ENCODE measurements around the gene CCDC191. TPM values are rescaled to one million over a fixed set of nuclear protein-coding genes. Genes with fewer than 3 reads are reported as not detected.

CCDC191 gene
- total RNA-seq, 1 donor from 2014 or later, result 4.5 TPM

GRCh38 chr3:114022145-114022802, 34.1 kb downstream of the CCDC191 start:
- H3K27me3 Mint-ChIP-seq (ENCODE audit: low read depth), result no peaks in the 10 kb centered on the region
- H3K27ac Mint-ChIP-seq (ENCODE audit: unreplicated experiment), result no peak overlapping the region
- no peak overlapping the region for H3K4me3 Mint-ChIP-seq
- DNase-seq (ENCODE audit: low read depth, low spot score), result no peak
- TF ChIP-seq, protein P1, sequence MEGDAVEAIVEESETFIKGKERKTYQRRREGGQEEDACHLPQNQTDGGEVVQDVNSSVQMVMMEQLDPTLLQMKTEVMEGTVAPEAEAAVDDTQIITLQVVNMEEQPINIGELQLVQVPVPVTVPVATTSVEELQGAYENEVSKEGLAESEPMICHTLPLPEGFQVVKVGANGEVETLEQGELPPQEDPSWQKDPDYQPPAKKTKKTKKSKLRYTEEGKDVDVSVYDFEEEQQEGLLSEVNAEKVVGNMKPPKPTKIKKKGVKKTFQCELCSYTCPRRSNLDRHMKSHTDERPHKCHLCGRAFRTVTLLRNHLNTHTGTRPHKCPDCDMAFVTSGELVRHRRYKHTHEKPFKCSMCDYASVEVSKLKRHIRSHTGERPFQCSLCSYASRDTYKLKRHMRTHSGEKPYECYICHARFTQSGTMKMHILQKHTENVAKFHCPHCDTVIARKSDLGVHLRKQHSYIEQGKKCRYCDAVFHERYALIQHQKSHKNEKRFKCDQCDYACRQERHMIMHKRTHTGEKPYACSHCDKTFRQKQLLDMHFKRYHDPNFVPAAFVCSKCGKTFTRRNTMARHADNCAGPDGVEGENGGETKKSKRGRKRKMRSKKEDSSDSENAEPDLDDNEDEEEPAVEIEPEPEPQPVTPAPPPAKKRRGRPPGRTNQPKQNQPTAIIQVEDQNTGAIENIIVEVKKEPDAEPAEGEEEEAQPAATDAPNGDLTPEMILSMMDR (conservative IDR thresholded peaks at IDR 0.05), result no peak
- no peaks in the 10 kb centered on the region for H3K4me1 Mint-ChIP-seq
- no peaks in the 10 kb centered on the region for H3K36me3 Mint-ChIP-seq (ENCODE audit: low read depth)
- no peaks in the 10 kb centered on the region for H3K9me3 Mint-ChIP-seq

- H3K27ac Mint-ChIP-seq (ENCODE audit: unreplicated experiment), result no peak overlapping the region
- no peak overlapping the region for H3K4me3 Mint-ChIP-seq
- H3K9me3 Mint-ChIP-seq, result no peaks in the 10 kb centered on the region
- DNase-seq (ENCODE audit: low read depth, low spot score), result no peak
- no peaks in the 10 kb centered on the region for H3K27me3 Mint-ChIP-seq (ENCODE audit: low read depth)
- TF ChIP-seq, protein P1 (conservative IDR thresholded peaks at IDR 0.05), result no peak
- H3K4me1 Mint-ChIP-seq, result no peaks in the 10 kb centered on the region
- H3K36me3 Mint-ChIP-seq (ENCODE audit: low read depth), result no peaks in the 10 kb centered on the region
Measured at GRCh38 chr3:114020907-114021306, 35.4 kb downstream of the CCDC191 start.

GRCh38 chr3:114019486-114019885, 36.8 kb downstream of the CCDC191 start:
- TF ChIP-seq, protein P1 (conservative IDR thresholded peaks at IDR 0.05), result no peak
- no peak overlapping the region for H3K4me3 Mint-ChIP-seq
- no peak overlapping the region for H3K27ac Mint-ChIP-seq (ENCODE audit: unreplicated experiment)

DNA sequence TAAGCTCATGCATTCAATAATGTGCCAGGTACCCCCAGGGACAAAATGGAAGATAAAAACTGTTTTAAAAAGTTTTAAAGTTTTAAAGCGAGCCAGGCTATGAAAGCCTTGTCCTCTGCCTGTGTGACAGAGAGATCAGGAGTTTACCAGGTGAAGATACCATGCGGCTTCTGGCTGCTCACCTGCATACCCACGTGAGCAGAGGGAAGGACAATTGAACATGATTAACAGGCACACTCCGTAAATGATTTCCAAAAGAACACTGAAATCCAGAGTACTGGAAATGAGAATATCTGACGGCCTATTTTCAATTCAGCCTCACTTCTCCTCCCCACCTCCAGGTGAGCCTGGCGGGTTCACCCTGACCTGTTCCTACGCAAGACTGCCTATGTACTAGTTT, 42.1 kb downstream of the CCDC191 start:
- no peaks in the 10 kb centered on the region for H3K27me3 Mint-ChIP-seq (ENCODE audit: low read depth)
- H3K4me3 Mint-ChIP-seq, result no peak overlapping the region
- no peaks in the 10 kb centered on the region for H3K36me3 Mint-ChIP-seq (ENCODE audit: low read depth)
- H3K27ac Mint-ChIP-seq (ENCODE audit: unreplicated experiment), result no peak overlapping the region
- H3K9me3 Mint-ChIP-seq, result no peaks in the 10 kb centered on the region
- TF ChIP-seq, protein P1 (conservative IDR thresholded peaks at IDR 0.05), result no peak
- DNase-seq (ENCODE audit: low read depth, low spot score), result no peak
- no peaks in the 10 kb centered on the region for H3K4me1 Mint-ChIP-seq

More at GRCh38 chr3:114019486-114019885, 36.8 kb downstream of the CCDC191 start:
- Mint-ChIP-seq H3K4me1 (no peaks in the 10 kb centered on the region), H3K36me3 (ENCODE audit: low read depth) (no peaks in the 10 kb centered on the region), H3K9me3 (no peaks in the 10 kb centered on the region), H3K27me3 (ENCODE audit: low read depth) (no peaks in the 10 kb centered on the region)
- DNase-seq (ENCODE audit: low read depth, low spot score), result no peak

- DNase-seq (ENCODE audit: low read depth, low spot score), result no peak
- Mint-ChIP-seq H3K27me3 (ENCODE audit: low read depth) (no peaks in the 10 kb centered on the region), H3K27ac (ENCODE audit: unreplicated experiment) (no peak overlapping the region), H3K9me3 (peaks cover 3% of the 10 kb centered on the region), H3K4me3 (no peak overlapping the region), H3K36me3 (ENCODE audit: low read depth) (no peaks in the 10 kb centered on the region), H3K4me1 (no peaks in the 10 kb centered on the region)
- TF ChIP-seq, protein P1 (conservative IDR thresholded peaks at IDR 0.05), result no peak
Measured at GRCh38 chr3:114011059-114011797, 45.1 kb downstream of the CCDC191 start.
